ENCODE results near the gene TMEM31.

Gene TMEM31

DNA sequence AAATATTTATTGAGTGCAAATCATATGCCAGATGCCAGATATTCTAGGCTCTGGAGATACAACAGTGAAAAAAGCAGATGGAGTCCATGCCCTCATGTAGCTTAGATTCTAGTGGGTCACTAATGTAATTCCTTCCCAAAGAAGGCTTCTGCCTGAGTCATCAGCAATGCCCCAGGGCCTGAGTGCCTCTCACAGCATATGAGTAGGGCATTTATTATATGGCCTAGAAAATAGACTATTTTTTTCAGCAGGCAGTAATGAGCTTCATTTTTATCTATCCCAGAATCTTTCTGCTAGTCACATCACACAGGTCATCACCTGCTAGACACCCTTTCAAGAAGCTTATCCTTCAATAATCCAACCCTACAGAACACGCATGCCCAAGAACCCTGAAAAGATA is 22.3 kb downstream of the TMEM31 start:
- Histone ChIP-seq H3K9ac (ENCODE audit: low read length) (no peak overlapping the region), H3K9me2 (ENCODE audit: low read depth, low read length) (no peaks in the 10 kb centered on the region)

GRCh38 chrX:103734125-103734760 is 23.5 kb downstream of the TMEM31 start:
- Histone ChIP-seq H4K20me1 (ENCODE audit: insufficient read depth, low read length) (no peaks in the 10 kb centered on the region), H3K4me3 (ENCODE audit: low read depth, low read length, poor library complexity, severe bottlenecking) (no peak overlapping the region), H3K27me3 (ENCODE audit: insufficient read depth, low read length) (no peaks in the 10 kb centered on the region), H3K4me1 (ENCODE audit: insufficient read depth, low read length, severe bottlenecking) (no peaks in the 10 kb centered on the region), H3K9me2 (ENCODE audit: low read depth, low read length) (no peaks in the 10 kb centered on the region), H3K4me2 (ENCODE audit: low read length) (no peak overlapping the region), H3K79me2 (ENCODE audit: insufficient read depth, low read length) (no peaks in the 10 kb centered on the region), H2AFZ (ENCODE audit: low read length) (no peak overlapping the region), H3F3A (ENCODE audit: insufficient read depth, low read length) (no peaks in the 10 kb centered on the region), H3K27ac (ENCODE audit: low read depth, low read length, poor library complexity, severe bottlenecking) (no peak overlapping the region), H3K9ac (ENCODE audit: low read length) (no peak overlapping the region), H3K9me3 (ENCODE audit: low read length) (no peaks in the 10 kb centered on the region), H3K36me3 (ENCODE audit: insufficient read depth, low read length) (no peaks in the 10 kb centered on the region)
- TF ChIP-seq, protein P1, sequence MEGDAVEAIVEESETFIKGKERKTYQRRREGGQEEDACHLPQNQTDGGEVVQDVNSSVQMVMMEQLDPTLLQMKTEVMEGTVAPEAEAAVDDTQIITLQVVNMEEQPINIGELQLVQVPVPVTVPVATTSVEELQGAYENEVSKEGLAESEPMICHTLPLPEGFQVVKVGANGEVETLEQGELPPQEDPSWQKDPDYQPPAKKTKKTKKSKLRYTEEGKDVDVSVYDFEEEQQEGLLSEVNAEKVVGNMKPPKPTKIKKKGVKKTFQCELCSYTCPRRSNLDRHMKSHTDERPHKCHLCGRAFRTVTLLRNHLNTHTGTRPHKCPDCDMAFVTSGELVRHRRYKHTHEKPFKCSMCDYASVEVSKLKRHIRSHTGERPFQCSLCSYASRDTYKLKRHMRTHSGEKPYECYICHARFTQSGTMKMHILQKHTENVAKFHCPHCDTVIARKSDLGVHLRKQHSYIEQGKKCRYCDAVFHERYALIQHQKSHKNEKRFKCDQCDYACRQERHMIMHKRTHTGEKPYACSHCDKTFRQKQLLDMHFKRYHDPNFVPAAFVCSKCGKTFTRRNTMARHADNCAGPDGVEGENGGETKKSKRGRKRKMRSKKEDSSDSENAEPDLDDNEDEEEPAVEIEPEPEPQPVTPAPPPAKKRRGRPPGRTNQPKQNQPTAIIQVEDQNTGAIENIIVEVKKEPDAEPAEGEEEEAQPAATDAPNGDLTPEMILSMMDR (IDR thresholded peaks at IDR 0.05; ENCODE audit: low read length), result no peak
- no peak for TF ChIP-seq EZH2 (IDR thresholded peaks at IDR 0.05; ENCODE audit: borderline replicate concordance, low read length)

More for the DNA sequence above, 22.3 kb downstream of the TMEM31 start:
- H3K27me3 ChIP-seq (ENCODE audit: insufficient read depth, low read length), result no peaks in the 10 kb centered on the region
- no peaks in the 10 kb centered on the region for H4K20me1 ChIP-seq (ENCODE audit: insufficient read depth, low read length)
- H3F3A ChIP-seq (ENCODE audit: insufficient read depth, low read length), result no peaks in the 10 kb centered on the region
- H3K9me3 ChIP-seq (ENCODE audit: low read length), result no peaks in the 10 kb centered on the region
- H3K27ac ChIP-seq (ENCODE audit: low read depth, low read length, poor library complexity, severe bottlenecking), result no peak overlapping the region
- H3K4me1 ChIP-seq (ENCODE audit: insufficient read depth, low read length, severe bottlenecking), result no peaks in the 10 kb centered on the region
- no peaks in the 10 kb centered on the region for H3K36me3 ChIP-seq (ENCODE audit: insufficient read depth, low read length)
- no peak for TF ChIP-seq EZH2 (IDR thresholded peaks at IDR 0.05; ENCODE audit: borderline replicate concordance, low read length)
- TF ChIP-seq, protein P1 (IDR thresholded peaks at IDR 0.05; ENCODE audit: low read length), result no peak
- H2AFZ ChIP-seq (ENCODE audit: low read length), result no peak overlapping the region
- H3K79me2 ChIP-seq (ENCODE audit: insufficient read depth, low read length), result no peaks in the 10 kb centered on the region
- no peak overlapping the region for H3K4me2 ChIP-seq (ENCODE audit: low read length)
- H3K4me3 ChIP-seq (ENCODE audit: low read depth, low read length, poor library complexity, severe bottlenecking), result no peak overlapping the region

- Histone ChIP-seq H4K20me1 (ENCODE audit: insufficient read depth, low read length) (no peaks in the 10 kb centered on the region), H3K9me2 (ENCODE audit: low read depth, low read length) (no peaks in the 10 kb centered on the region), H3K4me3 (ENCODE audit: low read depth, low read length, poor library complexity, severe bottlenecking) (no peak overlapping the region), H3K4me1 (ENCODE audit: insufficient read depth, low read length, severe bottlenecking) (no peaks in the 10 kb centered on the region), H2AFZ (ENCODE audit: low read length) (no peak overlapping the region), H3K4me2 (ENCODE audit: low read length) (no peak overlapping the region), H3F3A (ENCODE audit: insufficient read depth, low read length) (no peaks in the 10 kb centered on the region), H3K27ac (ENCODE audit: low read depth, low read length, poor library complexity, severe bottlenecking) (no peak overlapping the region), H3K79me2 (ENCODE audit: insufficient read depth, low read length) (no peaks in the 10 kb centered on the region), H3K9me3 (ENCODE audit: low read length) (no peaks in the 10 kb centered on the region), H3K27me3 (ENCODE audit: insufficient read depth, low read length) (no peaks in the 10 kb centered on the region), H3K9ac (ENCODE audit: low read length) (no peak overlapping the region), H3K36me3 (ENCODE audit: insufficient read depth, low read length) (no peaks in the 10 kb centered on the region)
- TF ChIP-seq, protein P1 (IDR thresholded peaks at IDR 0.05; ENCODE audit: low read length), result no peak
- TF ChIP-seq EZH2 (IDR thresholded peaks at IDR 0.05; ENCODE audit: borderline replicate concordance, low read length), result no peak
These were observed 27.0 kb downstream of the TMEM31 start for GRCh38 chrX:103737696-103738095.

All from OCI-LY1 (cell line).